HG03159 (cell line): ENCODE measurements around the gene C1QL2.

Source experiments
- ATAC-seq: cut with Tn5 transposase; IDR thresholded peaks from one replicate; pipeline ENCODE4 v1.9.1; 2021; ENCODE audit warnings: mild to moderate bottlenecking, moderate library complexity; ENCODE audit not compliant: unreplicated experiment

The C1QL2 gene

GRCh38 chr2:119147776-119148715, 10.5 kb downstream of the C1QL2 start:
- ATAC-seq: no peak

DNA sequence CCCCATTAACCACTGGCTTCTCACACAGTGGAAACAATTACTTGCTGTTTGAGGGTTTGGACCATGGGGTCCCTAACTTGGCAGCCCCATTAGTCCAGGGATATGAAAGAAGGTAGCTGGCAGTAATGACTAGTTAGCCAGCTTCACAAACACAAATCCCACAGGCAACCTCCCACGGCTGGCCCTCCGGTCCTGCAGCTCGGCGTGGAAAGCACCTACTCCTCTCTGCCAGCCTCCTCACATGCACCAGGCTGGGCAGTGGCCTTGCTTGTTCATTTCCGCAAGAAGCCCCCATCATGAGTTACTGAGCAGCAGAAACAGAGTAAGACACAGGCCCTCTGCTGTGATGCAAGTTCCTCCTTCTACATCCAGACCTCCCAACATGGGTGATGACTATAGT, 13.7 kb downstream of the C1QL2 start:
- no peak for ATAC-seq

GRCh38 chr2:119142824-119143223, 15.7 kb downstream of the C1QL2 start:
- ATAC-seq: no peak

- ATAC-seq: no peak
Observed at GRCh38 chr2:119137502-119137901, 21.0 kb downstream of the C1QL2 start.

GRCh38 chr2:119136872-119137271, 21.7 kb downstream of the C1QL2 start:
- ATAC-seq: no peak

DNA sequence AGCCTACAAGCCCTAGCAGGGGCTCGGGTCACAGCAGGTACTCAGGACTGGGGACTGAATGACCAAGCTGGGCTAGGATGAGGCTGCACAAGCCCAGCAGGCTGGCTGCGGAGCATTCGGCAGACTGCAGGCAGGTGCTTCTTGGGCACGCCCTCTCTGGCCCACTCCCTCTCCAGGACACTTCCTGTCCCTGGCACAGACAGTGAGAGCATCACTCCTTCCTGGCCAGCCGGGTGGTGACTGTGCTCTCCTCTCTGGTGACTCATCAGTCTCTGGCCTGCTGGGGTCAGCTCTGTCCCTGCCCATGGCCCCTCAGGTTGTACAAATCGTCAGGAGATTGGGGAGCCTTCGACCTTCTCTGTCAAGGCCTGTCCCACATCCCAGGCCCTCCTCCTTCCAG, 22.5 kb downstream of the C1QL2 start:
- ATAC-seq: no peak

- no peak for ATAC-seq
Observed at GRCh38 chr2:119134775-119135174, 23.8 kb downstream of the C1QL2 start.

GRCh38 chr2:119126650-119127049, 31.9 kb downstream of the C1QL2 start:
- ATAC-seq: no peak

- ATAC-seq: no peak
Observed at GRCh38 chr2:119123389-119123788, 35.2 kb downstream of the C1QL2 start.

GRCh38 chr2:119122663-119123062, 35.9 kb downstream of the C1QL2 start:
- ATAC-seq: no peak

GRCh38 chr2:119119999-119120756, 38.4 kb downstream of the C1QL2 start:
- ATAC-seq: no peak

GRCh38 chr2:119119076-119119785, 39.3 kb downstream of the C1QL2 start:
- ATAC-seq: no peak

DNA sequence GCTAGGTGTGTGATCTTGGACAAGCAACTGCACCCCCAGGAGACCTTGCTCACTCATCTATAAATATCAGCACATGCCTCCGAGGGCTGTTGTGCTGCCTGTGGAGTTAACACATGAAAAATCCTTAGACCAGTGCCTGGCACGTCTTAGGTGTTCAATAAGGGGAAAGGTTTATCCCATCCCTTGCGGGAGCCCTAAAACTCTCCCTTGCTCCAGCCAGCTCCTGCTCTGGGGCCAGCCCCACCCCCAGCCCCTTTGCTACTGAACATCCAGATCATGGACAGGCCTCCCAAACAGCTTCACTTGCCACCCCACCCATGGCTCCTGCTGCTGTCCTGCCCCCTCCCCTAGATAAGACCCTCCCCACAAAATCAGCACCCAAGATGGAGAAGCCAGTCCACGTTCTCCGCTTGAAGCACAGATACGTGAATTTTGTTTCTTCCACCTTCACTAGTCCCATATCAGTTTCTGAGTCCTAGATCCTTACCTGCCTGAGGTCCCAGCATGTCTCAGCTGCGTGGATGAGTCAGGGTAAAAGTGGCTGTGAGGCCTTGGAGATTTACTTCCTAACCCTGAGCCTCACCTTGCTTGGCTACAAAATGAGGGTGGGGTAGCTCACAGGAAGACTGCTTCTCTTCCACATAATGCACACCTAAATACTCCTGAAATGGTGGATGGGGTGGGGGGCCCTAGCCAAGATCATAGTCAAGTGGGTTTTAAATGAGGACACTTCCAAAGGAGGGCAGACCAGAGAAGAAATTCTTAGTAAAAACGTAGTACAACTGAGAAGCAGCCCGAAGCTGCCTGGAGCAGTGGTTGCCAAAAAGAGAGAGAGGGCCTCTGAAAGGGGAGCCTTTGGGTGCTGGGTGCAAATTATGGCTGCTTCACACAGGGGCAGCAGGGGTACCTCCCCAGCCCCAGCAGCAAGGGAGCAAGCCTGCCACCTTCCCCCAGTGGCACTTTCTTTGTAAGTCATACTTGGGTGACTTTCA, 40.4 kb downstream of the C1QL2 start:
- ATAC-seq: no peak

GRCh38 chr2:119117408-119117807, 41.1 kb downstream of the C1QL2 start:
- ATAC-seq: no peak

DNA sequence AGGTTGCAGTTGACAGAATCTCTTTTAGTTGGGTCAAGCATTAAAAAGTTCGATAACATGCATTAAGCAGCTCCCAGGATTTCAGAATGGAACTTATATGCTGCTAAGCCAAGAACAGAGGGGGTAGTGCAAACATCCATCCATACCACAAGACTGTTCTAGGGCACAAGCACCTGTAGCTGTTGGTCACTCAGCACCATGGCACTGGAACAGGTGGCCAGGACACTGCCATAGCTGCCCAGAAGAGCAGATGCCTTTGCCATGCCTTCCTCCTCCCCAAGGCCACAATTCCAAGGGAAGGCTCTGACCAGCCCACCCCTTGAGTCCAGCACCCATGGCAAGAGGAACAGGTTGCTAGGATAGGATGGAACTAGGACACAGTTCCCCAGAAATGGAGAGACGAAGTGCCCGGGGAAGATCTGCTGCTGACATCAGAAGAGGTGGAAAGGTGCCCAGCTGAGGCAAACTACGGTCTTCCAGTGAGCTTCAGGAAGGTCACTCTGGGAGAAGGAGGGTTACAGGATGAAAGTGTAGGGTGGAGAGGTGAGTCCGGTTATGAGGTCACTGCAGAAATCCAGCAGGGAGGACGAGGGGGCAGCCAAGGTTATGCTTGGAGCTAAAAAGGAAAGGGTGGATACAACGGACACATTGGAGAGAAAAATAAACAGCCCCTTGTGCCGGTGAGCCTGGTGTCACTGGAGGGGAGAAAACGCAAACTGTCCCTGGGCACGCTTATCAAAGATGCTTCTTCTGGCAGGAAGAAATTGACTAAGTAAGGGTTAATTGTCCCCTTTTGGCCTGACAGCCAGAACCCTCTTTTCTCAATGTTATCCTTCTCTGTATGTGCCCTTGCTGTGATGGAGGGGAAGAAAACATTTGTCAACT, 41.9 kb downstream of the C1QL2 start:
- ATAC-seq: no peak

DNA sequence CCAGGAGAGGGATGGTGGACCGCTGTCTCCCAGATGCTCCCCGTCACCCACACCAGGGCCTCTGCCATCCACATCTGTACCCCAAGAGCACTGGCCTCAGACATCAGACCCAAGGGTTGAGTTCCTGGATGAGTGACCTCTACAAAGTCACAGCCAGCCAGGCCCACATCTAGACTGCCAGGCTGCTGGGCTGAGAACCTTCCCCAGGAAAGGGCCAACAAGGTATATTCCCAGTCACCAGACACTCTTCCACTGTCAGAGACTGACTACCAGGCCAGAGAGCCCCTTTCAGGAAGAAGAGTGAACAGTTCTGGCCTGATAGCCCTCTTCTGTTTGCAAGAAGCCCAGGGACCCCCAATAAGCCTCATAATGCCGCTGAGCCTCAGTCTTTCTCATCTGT, 44.3 kb downstream of the C1QL2 start:
- no peak for ATAC-seq

- ATAC-seq: no peak
Observed at GRCh38 chr2:119113489-119113770, 45.1 kb downstream of the C1QL2 start.

- no peak for ATAC-seq
Observed at GRCh38 chr2:119112770-119113488, 45.6 kb downstream of the C1QL2 start.

- no peak for ATAC-seq
Observed at GRCh38 chr2:119112230-119112629, 46.3 kb downstream of the C1QL2 start.
